SH-SY5Y (cell line): Measurements from ENCODE around the gene ACOT7.

Experiments
- GATA2 ChIP-seq: IDR thresholded peaks from 2 replicates; pipeline ENCODE4 v1.6.1; 2011; ENCODE audit warnings: mild to moderate bottlenecking, low read depth, low read length
- GATA3 ChIP-seq: IDR thresholded peaks from 2 replicates; pipeline ENCODE4 v1.6.1; 2011; ENCODE audit warnings: low read depth, mild to moderate bottlenecking, low read length, moderate library complexity

DNA sequence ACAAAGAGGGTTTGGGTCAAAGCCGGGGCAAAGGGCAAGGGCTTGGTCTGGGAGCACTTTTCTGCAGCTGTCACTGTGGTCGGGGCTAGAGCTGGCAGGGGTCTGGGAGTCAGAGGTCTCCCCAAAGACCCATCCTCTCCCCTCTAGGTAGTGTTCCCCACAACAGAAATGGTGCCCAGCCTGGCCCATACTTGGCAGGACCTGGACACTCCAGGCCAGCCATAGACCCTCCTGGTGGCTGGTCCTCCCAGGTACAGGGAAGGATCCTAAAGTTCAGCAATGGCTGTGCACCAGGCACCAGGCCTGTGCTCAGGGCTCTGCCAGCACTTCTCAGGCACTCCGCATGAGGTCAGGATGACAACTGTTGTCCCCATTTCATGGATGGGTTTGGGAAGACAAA, 42.0 kb upstream of the ACOT7 start:
- TF ChIP-seq GATA2, result no peak
- no peak for TF ChIP-seq GATA3
